GM23338 (cell line): ENCODE measurements around the gene AMBRA1. TPM values are rescaled to one million over a fixed set of nuclear protein-coding genes. Genes with fewer than 3 reads are reported as not detected.

Experiments used
- ATAC-seq: fragments of 200-7000 bp; cut with Tn5 transposase; 3 replicates; pipeline ENCODE4 v1.9.1; 2020
- DNase-seq: peaks from one replicate; pipeline ENCODE4 v3.0.0-alpha.2; 2015; ENCODE audit warnings: low spot score
- H2AFZ ChIP-seq: fragments of 200-600 bp; sonication (generic); 2 replicates; pipeline ENCODE4 v1.8.0; 2016; ENCODE audit warnings: antibody characterized with exemption, mild to moderate bottlenecking, moderate library complexity
- H3F3A ChIP-seq: fragments of 200-600 bp; sonication (generic); replicated peaks from 2 replicates; pipeline ENCODE4 v1.8.0; 2017; ENCODE audit warnings: antibody characterized with exemption, mixed run types, low read depth
- H3K27ac ChIP-seq: fragments of 200-600 bp; sonication (generic); 2 replicates; pipeline ENCODE4 v1.6.1; 2016; ENCODE audit warnings: low read depth
- H3K27me3 ChIP-seq: fragments of 200-600 bp; sonication (generic); 2 replicates; pipeline ENCODE4 v1.8.0; 2016; ENCODE audit warnings: mild to moderate bottlenecking, mixed run types, moderate library complexity; ENCODE audit not compliant: insufficient read depth
- H3K36me3 ChIP-seq: fragments of 200-600 bp; sonication (generic); 2 replicates; pipeline ENCODE4 v1.8.0; 2016; ENCODE audit warnings: mild to moderate bottlenecking; ENCODE audit not compliant: insufficient read depth
- H3K4me1 ChIP-seq: fragments of 200-600 bp; sonication (generic); 2 replicates; pipeline ENCODE4 v1.8.0; 2016; ENCODE audit warnings: mild to moderate bottlenecking, moderate library complexity; ENCODE audit not compliant: insufficient read depth
- H3K4me2 ChIP-seq: fragments of 200-600 bp; sonication (generic); 2 replicates; pipeline ENCODE4 v1.7.1; 2017; ENCODE audit warnings: mixed run types
- H3K4me3 ChIP-seq: fragments of 200-600 bp; sonication (generic); 2 replicates; pipeline ENCODE4 v1.6.1; 2016; ENCODE audit warnings: mixed run types
- H3K79me2 ChIP-seq: fragments of 200-600 bp; sonication (generic); replicated peaks from 2 replicates; pipeline ENCODE4 v1.8.0; 2017; ENCODE audit warnings: mild to moderate bottlenecking; ENCODE audit not compliant: insufficient read depth
- H3K9me2 ChIP-seq: fragments of 200-600 bp; sonication (generic); 2 replicates; pipeline ENCODE4 v1.8.0; 2017; ENCODE audit not compliant: insufficient read depth
- H4K20me1 ChIP-seq: fragments of 200-600 bp; sonication (generic); replicated peaks from 2 replicates; pipeline ENCODE4 v1.8.0; 2017; ENCODE audit warnings: mild to moderate bottlenecking; ENCODE audit not compliant: insufficient read depth
- H3K27ac Mint-ChIP-seq: 2 replicates; pipeline ENCODE4 v1.8.0; 2020; ENCODE audit warnings: inconsistent platforms, mild to moderate bottlenecking, moderate library complexity, mixed read lengths
- H3K27me3 Mint-ChIP-seq: 3 replicates; pipeline ENCODE4 v1.8.0; 2022; ENCODE audit warnings: low read depth, mild to moderate bottlenecking, moderate library complexity, mixed read lengths, inconsistent platforms; ENCODE audit not compliant: insufficient read depth, poor library complexity
- H3K36me3 Mint-ChIP-seq: 3 replicates; pipeline ENCODE4 v1.8.0; 2021; ENCODE audit warnings: low read depth, mild to moderate bottlenecking, inconsistent platforms, moderate library complexity, mixed read lengths
- H3K4me1 Mint-ChIP-seq: 3 replicates; pipeline ENCODE4 v1.8.0; 2020; ENCODE audit warnings: mild to moderate bottlenecking, inconsistent platforms, mixed read lengths
- H3K4me3 Mint-ChIP-seq: 3 replicates; pipeline ENCODE4 v1.8.0; 2021; ENCODE audit warnings: moderate library complexity, mild to moderate bottlenecking, inconsistent platforms, mixed read lengths
- H3K9me3 Mint-ChIP-seq: 3 replicates; pipeline ENCODE4 v1.8.0; 2020; ENCODE audit warnings: moderate library complexity, mild to moderate bottlenecking, inconsistent platforms, mixed read lengths
- CREB1 ChIP-seq: fragments of 250-450 bp; sonication (Bioruptor Pico); IDR thresholded peaks from 2 replicates; pipeline ENCODE4 v1.5.0; 2020; ENCODE audit warnings: low read depth, mild to moderate bottlenecking, moderate library complexity
- EZH2 ChIP-seq: fragments of 200-600 bp; sonication (generic); IDR thresholded peaks from one replicate; pipeline ENCODE4 v1.8.0; 2017; ENCODE audit warnings: antibody characterized with exemption, mild to moderate bottlenecking, low read depth; ENCODE audit not compliant: unreplicated experiment
- EZH2phosphoT487 ChIP-seq: fragments of 200-600 bp; sonication (generic); IDR thresholded peaks from one replicate; pipeline ENCODE4 v1.8.1; 2018; ENCODE audit warnings: antibody characterized with exemption; ENCODE audit not compliant: unreplicated experiment
- JUNB ChIP-seq: IDR thresholded peaks from one replicate; pipeline ENCODE4 v1.6.1; 2016; ENCODE audit warnings: antibody characterized with exemption; ENCODE audit not compliant: unreplicated experiment
- NANOG ChIP-seq: IDR thresholded peaks from 2 replicates; pipeline ENCODE4 v1.6.1; 2016; ENCODE audit warnings: antibody characterized with exemption, borderline replicate concordance
- POLR2AphosphoS5 ChIP-seq: IDR thresholded peaks from 2 replicates; pipeline ENCODE4 v1.6.1; 2016; ENCODE audit warnings: antibody characterized with exemption, low read depth
- STAT1 ChIP-seq: IDR thresholded peaks from one replicate; pipeline ENCODE4 v1.6.1; 2016; ENCODE audit warnings: antibody characterized with exemption; ENCODE audit not compliant: unreplicated experiment
- ZNF114 ChIP-seq: fragments of 250-450 bp; sonication (Bioruptor Pico); IDR thresholded peaks from 2 replicates; pipeline ENCODE4 v1.5.0; 2020; ENCODE audit warnings: mild to moderate bottlenecking, moderate library complexity
- ZNF331 ChIP-seq: fragments of 250-450 bp; sonication (Bioruptor Pico); IDR thresholded peaks from 2 replicates; pipeline ENCODE4 v1.5.0; 2020; ENCODE audit warnings: low read depth, mild to moderate bottlenecking, moderate library complexity
- polyA plus RNA-seq: library from polyadenylated mRNA; unstranded; fragments of >200 nt; fragmentation: Nextera tagmentation; extraction: Ambion mirVana; gene quantifications from 2 replicates; pipeline ENCODE4 v1.2.1, GENCODE V29; 2016
- total RNA-seq: library from RNA; depleted of rRNA; stranded (reverse); fragments of >200 nt; shearing (Covaris generic); gene quantifications from 2 replicates; pipeline ENCODE4 v1.2.3, GENCODE V29; 2014
- TF ChIP-seq, protein P1 (sequence below): IDR thresholded peaks from 2 replicates; pipeline ENCODE4 v1.6.1; 2016; ENCODE audit warnings: antibody characterized with exemption
- TF ChIP-seq, protein P2 (sequence below): IDR thresholded peaks from one replicate; pipeline ENCODE4 v1.6.1; 2018; ENCODE audit warnings: antibody characterized with exemption; ENCODE audit not compliant: unreplicated experiment
- TF ChIP-seq, protein P3 (sequence below), 2 experiments: fragments of 200-600 bp in 1 of 2; sonication (generic) in 1 of 2; conservative IDR thresholded peaks; 2 replicates each; pipeline versions ENCODE4 v1.5.1 to v1.6.1; 2016 to 2017; ENCODE audit warnings: antibody characterized with exemption in 2 of 2, low read depth in 2 of 2, mild to moderate bottlenecking in 2 of 2, moderate library complexity in 1 of 2

The AMBRA1 gene
- total and polyA plus RNA-seq, 2 experiments from 2014 or later: 8.3 to 34.8 TPM

DNA sequence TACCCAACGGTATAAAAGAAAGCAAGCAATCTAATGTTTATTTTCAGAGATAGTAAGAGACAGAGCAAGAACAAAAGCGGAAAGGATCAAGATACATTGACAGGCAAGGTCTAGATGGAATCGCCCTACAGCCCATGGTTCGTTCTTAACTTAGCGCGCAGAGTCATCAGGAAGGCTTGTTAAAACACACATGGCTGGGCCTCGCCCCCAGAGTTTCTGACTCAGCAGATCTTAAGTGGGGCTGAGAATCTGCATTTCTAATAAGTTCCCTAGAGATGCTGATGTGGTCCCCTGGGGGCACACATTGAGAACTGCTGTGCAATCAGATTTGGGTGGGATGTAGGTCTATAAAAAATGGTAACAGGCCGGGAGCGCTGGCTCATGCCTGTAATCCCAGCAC is 166.5 kb downstream of the AMBRA1 start:
- TF ChIP-seq, protein P1, sequence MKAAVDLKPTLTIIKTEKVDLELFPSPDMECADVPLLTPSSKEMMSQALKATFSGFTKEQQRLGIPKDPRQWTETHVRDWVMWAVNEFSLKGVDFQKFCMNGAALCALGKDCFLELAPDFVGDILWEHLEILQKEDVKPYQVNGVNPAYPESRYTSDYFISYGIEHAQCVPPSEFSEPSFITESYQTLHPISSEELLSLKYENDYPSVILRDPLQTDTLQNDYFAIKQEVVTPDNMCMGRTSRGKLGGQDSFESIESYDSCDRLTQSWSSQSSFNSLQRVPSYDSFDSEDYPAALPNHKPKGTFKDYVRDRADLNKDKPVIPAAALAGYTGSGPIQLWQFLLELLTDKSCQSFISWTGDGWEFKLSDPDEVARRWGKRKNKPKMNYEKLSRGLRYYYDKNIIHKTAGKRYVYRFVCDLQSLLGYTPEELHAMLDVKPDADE: no peak
- no peak; the same call in 1 of the 2 replicates for TF ChIP-seq NANOG
- no peak for TF ChIP-seq EZH2phosphoT487
- TF ChIP-seq EZH2: no peak
- TF ChIP-seq, protein P2, sequence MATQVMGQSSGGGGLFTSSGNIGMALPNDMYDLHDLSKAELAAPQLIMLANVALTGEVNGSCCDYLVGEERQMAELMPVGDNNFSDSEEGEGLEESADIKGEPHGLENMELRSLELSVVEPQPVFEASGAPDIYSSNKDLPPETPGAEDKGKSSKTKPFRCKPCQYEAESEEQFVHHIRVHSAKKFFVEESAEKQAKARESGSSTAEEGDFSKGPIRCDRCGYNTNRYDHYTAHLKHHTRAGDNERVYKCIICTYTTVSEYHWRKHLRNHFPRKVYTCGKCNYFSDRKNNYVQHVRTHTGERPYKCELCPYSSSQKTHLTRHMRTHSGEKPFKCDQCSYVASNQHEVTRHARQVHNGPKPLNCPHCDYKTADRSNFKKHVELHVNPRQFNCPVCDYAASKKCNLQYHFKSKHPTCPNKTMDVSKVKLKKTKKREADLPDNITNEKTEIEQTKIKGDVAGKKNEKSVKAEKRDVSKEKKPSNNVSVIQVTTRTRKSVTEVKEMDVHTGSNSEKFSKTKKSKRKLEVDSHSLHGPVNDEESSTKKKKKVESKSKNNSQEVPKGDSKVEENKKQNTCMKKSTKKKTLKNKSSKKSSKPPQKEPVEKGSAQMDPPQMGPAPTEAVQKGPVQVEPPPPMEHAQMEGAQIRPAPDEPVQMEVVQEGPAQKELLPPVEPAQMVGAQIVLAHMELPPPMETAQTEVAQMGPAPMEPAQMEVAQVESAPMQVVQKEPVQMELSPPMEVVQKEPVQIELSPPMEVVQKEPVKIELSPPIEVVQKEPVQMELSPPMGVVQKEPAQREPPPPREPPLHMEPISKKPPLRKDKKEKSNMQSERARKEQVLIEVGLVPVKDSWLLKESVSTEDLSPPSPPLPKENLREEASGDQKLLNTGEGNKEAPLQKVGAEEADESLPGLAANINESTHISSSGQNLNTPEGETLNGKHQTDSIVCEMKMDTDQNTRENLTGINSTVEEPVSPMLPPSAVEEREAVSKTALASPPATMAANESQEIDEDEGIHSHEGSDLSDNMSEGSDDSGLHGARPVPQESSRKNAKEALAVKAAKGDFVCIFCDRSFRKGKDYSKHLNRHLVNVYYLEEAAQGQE: no peak
- no peak for TF ChIP-seq ZNF114 (CRISPR knock-in tag)
- peak overlapping the region; percentile 15 for H3K27ac ChIP-seq
- peak; percentile 65 for DNase-seq

DNA sequence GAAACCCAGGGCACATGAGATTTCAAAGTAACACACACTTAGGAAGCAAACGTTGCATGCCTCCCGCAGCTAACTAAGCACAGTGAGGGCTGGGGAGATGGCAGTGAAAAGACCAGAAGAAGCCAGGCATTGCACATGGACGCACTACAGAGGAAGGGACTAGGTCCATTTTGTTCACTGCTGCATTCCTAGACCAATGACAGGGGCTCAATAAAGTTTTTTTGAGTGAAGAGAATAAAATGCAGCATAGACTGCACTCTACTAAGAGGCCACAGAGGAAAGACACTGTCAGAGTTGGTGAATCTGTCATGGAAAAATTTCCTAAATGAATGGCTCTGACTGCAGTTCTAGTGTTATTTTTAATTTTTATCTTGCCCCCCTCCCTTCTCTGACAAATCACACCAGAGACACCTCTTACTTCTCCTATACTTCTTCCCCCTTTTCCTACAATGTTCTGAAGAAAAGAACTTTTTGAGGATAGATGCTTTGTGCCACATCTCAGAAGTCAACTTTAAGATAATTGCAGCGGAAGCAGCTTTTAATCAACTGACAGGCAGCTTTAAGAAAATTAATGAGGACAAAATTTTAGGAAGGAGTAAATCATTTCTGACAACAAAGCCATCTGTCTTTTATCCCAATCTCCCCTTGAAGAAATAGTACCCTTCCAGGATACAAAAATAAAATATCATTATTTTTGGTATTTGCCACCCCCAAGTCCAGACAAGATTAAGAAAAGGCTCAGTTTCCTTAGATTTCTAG is 167.4 kb downstream of the AMBRA1 start:
- H3K27ac ChIP-seq: peak overlapping the region; percentile 27
- no peaks in the 10 kb centered on the region for H3K9me2 ChIP-seq
- no peaks in the 10 kb centered on the region; the same call in 2 of the 3 replicates for H3K9me3 Mint-ChIP-seq
- peaks cover 9% of the 10 kb centered on the region for H3K36me3 Mint-ChIP-seq
- no peak overlapping the region for H3K4me3 Mint-ChIP-seq
- H2AFZ ChIP-seq: no peak overlapping the region
- H3K4me2 ChIP-seq: no peak overlapping the region
- peaks cover 4% of the 10 kb centered on the region; the same call in 1 of the 2 replicates for H3F3A ChIP-seq
- no peaks in the 10 kb centered on the region; the same call in 1 of the 2 replicates for H4K20me1 ChIP-seq
- H3K79me2 ChIP-seq: no peaks in the 10 kb centered on the region
- DNase-seq: no peak
- H3K36me3 ChIP-seq: peaks cover 3% of the 10 kb centered on the region; the same call in 1 of the 2 replicates
- peak overlapping the region; percentile 82 for H3K27ac Mint-ChIP-seq
- no peak for ATAC-seq
- no peaks in the 10 kb centered on the region for H3K27me3 ChIP-seq
- peaks cover 2% of the 10 kb centered on the region for H3K27me3 Mint-ChIP-seq
- H3K4me3 ChIP-seq: no peak overlapping the region
- peaks cover 15% of the 10 kb centered on the region for H3K4me1 ChIP-seq
- peaks cover 37% of the 10 kb centered on the region for H3K4me1 Mint-ChIP-seq
- TF ChIP-seq, protein P1: no peak
- no peak for TF ChIP-seq JUNB
- no peak for TF ChIP-seq EZH2
- TF ChIP-seq, protein P3, sequence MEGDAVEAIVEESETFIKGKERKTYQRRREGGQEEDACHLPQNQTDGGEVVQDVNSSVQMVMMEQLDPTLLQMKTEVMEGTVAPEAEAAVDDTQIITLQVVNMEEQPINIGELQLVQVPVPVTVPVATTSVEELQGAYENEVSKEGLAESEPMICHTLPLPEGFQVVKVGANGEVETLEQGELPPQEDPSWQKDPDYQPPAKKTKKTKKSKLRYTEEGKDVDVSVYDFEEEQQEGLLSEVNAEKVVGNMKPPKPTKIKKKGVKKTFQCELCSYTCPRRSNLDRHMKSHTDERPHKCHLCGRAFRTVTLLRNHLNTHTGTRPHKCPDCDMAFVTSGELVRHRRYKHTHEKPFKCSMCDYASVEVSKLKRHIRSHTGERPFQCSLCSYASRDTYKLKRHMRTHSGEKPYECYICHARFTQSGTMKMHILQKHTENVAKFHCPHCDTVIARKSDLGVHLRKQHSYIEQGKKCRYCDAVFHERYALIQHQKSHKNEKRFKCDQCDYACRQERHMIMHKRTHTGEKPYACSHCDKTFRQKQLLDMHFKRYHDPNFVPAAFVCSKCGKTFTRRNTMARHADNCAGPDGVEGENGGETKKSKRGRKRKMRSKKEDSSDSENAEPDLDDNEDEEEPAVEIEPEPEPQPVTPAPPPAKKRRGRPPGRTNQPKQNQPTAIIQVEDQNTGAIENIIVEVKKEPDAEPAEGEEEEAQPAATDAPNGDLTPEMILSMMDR (conservative IDR thresholded peaks at IDR 0.05; ENCODE audit: low read depth in 2 of 2): no peak
- TF ChIP-seq ZNF331 (CRISPR knock-in tag): no peak
- TF ChIP-seq STAT1: no peak
- TF ChIP-seq POLR2AphosphoS5: no peak
- no peak for TF ChIP-seq EZH2phosphoT487
- no peak for TF ChIP-seq CREB1 (CRISPR knock-in tag)

More for the DNA sequence above, 166.5 kb downstream of the AMBRA1 start:
- no peaks in the 10 kb centered on the region; the same call in 1 of the 2 replicates for H3K9me2 ChIP-seq
- H3K4me3 ChIP-seq: no peak overlapping the region
- H3K27me3 ChIP-seq: no peaks in the 10 kb centered on the region
- peak overlapping the region; percentile 11; the same call in 1 of the 2 replicates for H3K4me2 ChIP-seq
- peak overlapping the region; percentile 92 for H3K27ac Mint-ChIP-seq
- peaks cover 2% of the 10 kb centered on the region for H3K27me3 Mint-ChIP-seq
- H3F3A ChIP-seq: peaks cover 4% of the 10 kb centered on the region; the same call in 1 of the 2 replicates
- peak; percentile 81 for ATAC-seq
- peaks cover 37% of the 10 kb centered on the region for H3K4me1 Mint-ChIP-seq
- H2AFZ ChIP-seq: no peak overlapping the region
- H3K9me3 Mint-ChIP-seq: no peaks in the 10 kb centered on the region; the same call in 2 of the 3 replicates
- H3K36me3 Mint-ChIP-seq: peaks cover 12% of the 10 kb centered on the region
- peaks cover 3% of the 10 kb centered on the region; the same call in 1 of the 2 replicates for H3K36me3 ChIP-seq
- H4K20me1 ChIP-seq: no peaks in the 10 kb centered on the region; the same call in 1 of the 2 replicates
- H3K79me2 ChIP-seq: no peaks in the 10 kb centered on the region
- H3K4me3 Mint-ChIP-seq: no peak overlapping the region
- H3K4me1 ChIP-seq: peaks cover 15% of the 10 kb centered on the region
